ENCODE data around the gene ANKLE2.

Gene ANKLE2

GRCh38 chr12:132685400-132685799, 76.2 kb downstream of the ANKLE2 start:
- no peak for DNase-seq

GRCh38 chr12:132677492-132677891, 84.1 kb downstream of the ANKLE2 start:
- no peak for DNase-seq

DNA sequence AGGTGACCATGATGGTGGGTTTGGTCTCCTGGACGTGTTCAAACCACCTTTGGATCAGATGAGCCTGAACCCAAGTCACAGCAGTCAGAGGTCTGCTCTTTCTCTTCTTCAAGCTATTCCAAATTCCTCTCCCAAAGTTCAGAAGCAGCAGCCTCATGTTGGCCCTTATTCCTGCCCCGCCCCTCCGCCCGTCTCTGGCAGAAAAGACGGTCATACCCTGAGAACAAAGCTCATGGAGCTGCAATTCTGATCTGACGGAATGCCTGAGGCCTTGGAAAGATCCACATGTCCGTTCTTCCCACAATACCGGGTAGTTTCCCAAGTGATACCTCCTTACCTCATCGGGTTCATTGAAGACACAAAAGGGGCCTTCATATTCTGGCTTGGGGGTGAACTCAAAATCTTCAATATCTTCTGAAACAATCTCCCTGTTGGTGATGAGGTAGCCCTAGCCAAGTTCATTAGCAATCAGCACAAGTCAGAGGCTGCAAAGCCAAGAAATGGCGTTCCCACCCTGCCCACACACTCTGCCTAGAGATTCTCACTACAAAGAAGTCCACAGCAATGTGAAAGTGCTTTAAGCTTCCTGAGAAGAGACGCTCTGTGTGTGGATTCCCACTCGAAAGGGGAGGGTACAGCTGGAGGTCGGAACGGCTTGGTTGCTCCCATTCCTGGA, 85.7 kb downstream of the ANKLE2 start:
- no peak for DNase-seq
